Fibroblast of pulmonary artery (primary cell): ENCODE measurements around the gene ARHGEF10L.

ENCODE experiments used
- DNase-seq: peaks from one replicate; pipeline ENCODE4 v3.0.0-alpha.2; 2010; ENCODE audit warnings: low read depth
- H3K4me3 ChIP-seq: replicated peaks from 2 replicates; pipeline ENCODE4 v1.5.1; 2011; ENCODE audit warnings: low read depth, mild to moderate bottlenecking, control low read depth, low read length, moderate library complexity
- CTCF ChIP-seq: IDR thresholded peaks from 2 replicates; pipeline ENCODE4 v1.5.1; 2011; ENCODE audit warnings: mild to moderate bottlenecking, control low read depth, low read length, inconsistent platforms; ENCODE audit errors: missing control alignments

ARHGEF10L gene

GRCh38 chr1:17643861-17644703 lies 104.6 kb downstream of the ARHGEF10L start:
- DNase-seq: no peak
- no peak for TF ChIP-seq CTCF
- H3K4me3 ChIP-seq: no peak overlapping the region

- DNase-seq: no peak
- no peak for TF ChIP-seq CTCF
- no peak overlapping the region for H3K4me3 ChIP-seq
Observed at GRCh38 chr1:17645068-17645911, 105.8 kb downstream of the ARHGEF10L start.

- H3K4me3 ChIP-seq: no peak overlapping the region
- TF ChIP-seq CTCF: no peak
- no peak for DNase-seq
Observed at GRCh38 chr1:17646444-17647280, 107.2 kb downstream of the ARHGEF10L start.

- no peak overlapping the region for H3K4me3 ChIP-seq
- no peak for TF ChIP-seq CTCF
- DNase-seq: no peak
Observed at GRCh38 chr1:17648457-17649145, 109.1 kb downstream of the ARHGEF10L start.

GRCh38 chr1:17649371-17650106 lies 110.0 kb downstream of the ARHGEF10L start:
- no peak for TF ChIP-seq CTCF
- DNase-seq: no peak
- H3K4me3 ChIP-seq: no peak overlapping the region
